H1 (cell line): Measurements from ENCODE around the gene GP9. TPM values are rescaled to one million over a fixed set of nuclear protein-coding genes. Genes with fewer than 3 reads are reported as not detected.

Experiments used
- CTCF ChIA-PET: fragments of 300-600 bp; sonication (Branson Sonifier 250); formaldehyde crosslinking; loops from one replicate; lab custom pipeline; 2021; ENCODE audit not compliant: partially characterized antibody; lab: Charles Lee
- POLR2A ChIA-PET: fragments of 300-600 bp; sonication (Branson Sonifier 250); formaldehyde crosslinking; loops from one replicate; lab custom pipeline; 2021; ENCODE audit warnings: inconsistent platforms; ENCODE audit not compliant: partially characterized antibody; lab: Charles Lee
- DNase-seq, 2 experiments: peaks; one replicate each; pipeline versions ENCODE4 v3.0.0 to v3.0.0-alpha.2; 2010 to 2022; ENCODE audit warnings: low spot score in 2 of 2, low read depth in 1 of 2, mixed read lengths in 1 of 2
- FAIRE-seq: peaks from 2 replicates; lab custom pipeline; 2011; peaks lifted over from hg19 to GRCh38; lab: Jason Lieb, UNC
- H2AFZ ChIP-seq: 2 replicates; pipeline ENCODE4 v1.8.1; 2012; ENCODE audit warnings: low read length, inconsistent platforms
- H2AK5ac ChIP-seq: 2 replicates; pipeline ENCODE4 v1.6.1; 2013; ENCODE audit warnings: low read depth, low read length
- H2BK120ac ChIP-seq: replicated peaks from 2 replicates; pipeline ENCODE3; 2013; ENCODE audit warnings: low read depth, low read length, inconsistent platforms
- H2BK12ac ChIP-seq: 2 replicates; pipeline ENCODE4 v1.6.1; 2013; ENCODE audit warnings: low read depth, low read length
- H2BK15ac ChIP-seq: 2 replicates; pipeline ENCODE4 v1.6.1; 2013; ENCODE audit warnings: low read length
- H2BK20ac ChIP-seq: 2 replicates; pipeline ENCODE4 v1.6.1; 2013; ENCODE audit warnings: low read length
- H2BK5ac ChIP-seq: 2 replicates; pipeline ENCODE4 v1.6.1; 2013; ENCODE audit warnings: low read depth, low read length
- H3K14ac ChIP-seq: 2 replicates; pipeline ENCODE4 v1.6.1; 2013; ENCODE audit warnings: inconsistent platforms; ENCODE audit not compliant: insufficient read length
- H3K18ac ChIP-seq: 2 replicates; pipeline ENCODE4 v1.6.1; 2013; ENCODE audit warnings: low read length; ENCODE audit errors: extremely low read depth
- H3K23ac ChIP-seq: 2 replicates; pipeline ENCODE4 v1.6.1; 2013; ENCODE audit warnings: inconsistent platforms; ENCODE audit not compliant: insufficient read length
- H3K23me2 ChIP-seq: 2 replicates; pipeline ENCODE4 v1.6.1; 2013; ENCODE audit warnings: low read depth, low read length
- H3K27ac ChIP-seq: 2 replicates; pipeline ENCODE4 v1.6.1; 2011; ENCODE audit warnings: low read depth, low read length, inconsistent platforms
- H3K27me3 ChIP-seq, 4 experiments: replicated peaks in 1 of 4; 1 replicate in 1 of 4; 2 replicates in 3 of 4; pipeline versions ENCODE4 v1.6.1 to v1.8.1; 2011 to 2013; ENCODE audit warnings: low read length in 3 of 4, mild to moderate bottlenecking in 3 of 4, inconsistent platforms in 2 of 4, mixed read lengths in 2 of 4, moderate library complexity in 1 of 4; ENCODE audit not compliant: control insufficient read depth in 3 of 4, insufficient read depth in 3 of 4; ENCODE audit errors: extremely low read depth in 1 of 4
- H3K36me3 ChIP-seq, 4 experiments: 2 replicates each; pipeline versions ENCODE4 v1.6.1 to v1.8.1; 2011 to 2013; ENCODE audit warnings: mild to moderate bottlenecking in 4 of 4, low read length in 3 of 4, moderate library complexity in 2 of 4, control low read depth in 1 of 4, inconsistent platforms in 1 of 4; ENCODE audit not compliant: insufficient read depth in 4 of 4, control insufficient read depth in 2 of 4
- H3K4ac ChIP-seq: replicated peaks from 2 replicates; pipeline ENCODE3; 2013; ENCODE audit warnings: low read length, low read depth, mixed read lengths, inconsistent platforms; ENCODE audit not compliant: insufficient read length
- H3K4me1 ChIP-seq, 4 experiments: replicated peaks in 1 of 4; 1 replicate in 1 of 4; 2 replicates in 3 of 4; pipeline versions ENCODE4 v1.6.1 to v1.8.1; 2011 to 2013; ENCODE audit warnings: low read length in 3 of 4, inconsistent platforms in 2 of 4, mixed read lengths in 1 of 4; ENCODE audit not compliant: insufficient read depth in 4 of 4, control insufficient read depth in 3 of 4
- H3K4me2 ChIP-seq, 2 experiments: 2 replicates each; pipeline versions ENCODE4 v1.6.1 to v1.8.1; 2011 to 2013; ENCODE audit warnings: low read depth in 2 of 2, low read length in 2 of 2, control low read depth in 1 of 2, inconsistent platforms in 1 of 2, mild to moderate bottlenecking in 1 of 2; ENCODE audit not compliant: insufficient read depth in 1 of 2
- H3K4me3 ChIP-seq, 4 experiments: fragments of 200-600, 300-600 bp in 1 of 4; sonication (generic), shearing (Covaris generic), sonication (Bioruptor Twin) in 1 of 4; 2 replicates each; pipeline versions ENCODE4 v1.5.1 to v1.8.1; 2011 to 2016; ENCODE audit warnings: low read length in 4 of 4, low read depth in 3 of 4, control low read depth in 2 of 4, inconsistent platforms in 2 of 4, mild to moderate bottlenecking in 2 of 4, mixed read lengths in 1 of 4, moderate library complexity in 1 of 4; ENCODE audit not compliant: insufficient read depth in 2 of 4; ENCODE audit errors: extremely low read depth in 1 of 4
- H3K56ac ChIP-seq: replicated peaks from 2 replicates; pipeline ENCODE3; 2013; ENCODE audit warnings: low read depth, mild to moderate bottlenecking, mixed read lengths, low read length, inconsistent platforms; ENCODE audit not compliant: insufficient read length
- H3K79me1 ChIP-seq: 2 replicates; pipeline ENCODE4 v1.6.1; 2013; ENCODE audit warnings: low read depth, low read length, control low read depth
- H3K79me2 ChIP-seq, 2 experiments: 2 replicates each; pipeline versions ENCODE4 v1.6.1 to v1.8.1; 2012 to 2013; ENCODE audit warnings: low read length in 2 of 2, mild to moderate bottlenecking in 2 of 2, inconsistent platforms in 1 of 2; ENCODE audit not compliant: insufficient read depth in 2 of 2, control insufficient read depth in 1 of 2
- H3K9ac ChIP-seq, 4 experiments: replicated peaks in 1 of 4; 1 replicate in 1 of 4; 2 replicates in 3 of 4; pipeline versions ENCODE4 v1.6.1 to v1.8.1; 2011 to 2013; ENCODE audit warnings: low read depth in 3 of 4, low read length in 3 of 4, control low read depth in 2 of 4, mild to moderate bottlenecking in 2 of 4, moderate library complexity in 2 of 4, inconsistent platforms in 1 of 4; ENCODE audit errors: extremely low read depth in 1 of 4
- H3K9me3 ChIP-seq, 2 experiments: 2 replicates each; pipeline versions ENCODE4 v1.6.1 to v1.8.1; 2012 to 2013; ENCODE audit warnings: mild to moderate bottlenecking in 2 of 2, moderate library complexity in 2 of 2, control low read depth in 1 of 2, inconsistent platforms in 1 of 2, low read depth in 1 of 2, low read length in 1 of 2, mixed read lengths in 1 of 2; ENCODE audit not compliant: insufficient read depth in 2 of 2
- H4K20me1 ChIP-seq, 2 experiments: replicated peaks in 1 of 2; 2 replicates each; pipeline versions ENCODE3 to v1.8.1; 2011 to 2013; ENCODE audit warnings: inconsistent platforms in 2 of 2, low read length in 2 of 2, mild to moderate bottlenecking in 1 of 2; ENCODE audit not compliant: insufficient read depth in 2 of 2, control insufficient read depth in 1 of 2
- H4K5ac ChIP-seq: 2 replicates; pipeline ENCODE4 v1.6.1; 2013; ENCODE audit warnings: low read length, low read depth, mixed read lengths, inconsistent platforms; ENCODE audit not compliant: insufficient read length
- H4K8ac ChIP-seq: 2 replicates; pipeline ENCODE4 v1.8.0; 2013; ENCODE audit warnings: mild to moderate bottlenecking, moderate library complexity, low read length, inconsistent platforms; ENCODE audit not compliant: insufficient read depth; ENCODE audit errors: extremely low read depth
- H4K91ac ChIP-seq: replicated peaks from 2 replicates; pipeline ENCODE3; 2013; ENCODE audit warnings: low read length, mixed read lengths, inconsistent platforms; ENCODE audit not compliant: insufficient read length
- CBX5 ChIP-seq: fragments of 300-800, 300-1000 bp; sonication (generic); IDR thresholded peaks from 2 replicates; pipeline ENCODE4 v1.7.1; 2016; ENCODE audit warnings: antibody characterized with exemption, low read length, low read depth
- EZH2 ChIP-seq: fragments of 200-600 bp; sonication (generic); IDR thresholded peaks from 2 replicates; pipeline ENCODE4 v1.7.1; 2012; ENCODE audit warnings: low read depth, mild to moderate bottlenecking, moderate library complexity, low read length, inconsistent platforms; ENCODE audit not compliant: severe bottlenecking
- GTF2F1 ChIP-seq: IDR thresholded peaks from 2 replicates; pipeline ENCODE4 v1.6.1; 2012; ENCODE audit warnings: low read depth, low read length, improper control_type of control experiment, borderline replicate concordance
- NANOG ChIP-seq: IDR thresholded peaks from 2 replicates; pipeline ENCODE4 v1.6.1; 2011; ENCODE audit warnings: low read length, low read depth, mild to moderate bottlenecking, inconsistent platforms; ENCODE audit not compliant: insufficient read depth, poor library complexity, severe bottlenecking
- POLR2AphosphoS5 ChIP-seq: IDR thresholded peaks from 2 replicates; pipeline ENCODE4 v1.6.1; 2011; ENCODE audit warnings: low read depth, low read length
- SP2 ChIP-seq: IDR thresholded peaks from 2 replicates; pipeline ENCODE4 v1.6.1; 2012; ENCODE audit warnings: mild to moderate bottlenecking, low read length, inconsistent platforms
- SUZ12 ChIP-seq: fragments of 200-600 bp; sonication (generic); IDR thresholded peaks from 2 replicates; pipeline ENCODE4 v1.6.1; 2012; ENCODE audit warnings: mild to moderate bottlenecking, inconsistent platforms, low read length, moderate library complexity, mixed read lengths
- TAF1 ChIP-seq: IDR thresholded peaks from 2 replicates; pipeline ENCODE4 v1.6.1; 2011; ENCODE audit warnings: mild to moderate bottlenecking, low read depth, low read length
- ZNF274 ChIP-seq: IDR thresholded peaks from 2 replicates; pipeline ENCODE4 v1.7.0; 2012; ENCODE audit warnings: low read length, borderline replicate concordance; ENCODE audit errors: extremely low read depth
- WGBS, 2 experiments: shearing (Covaris generic) in 1 of 2; methylation state at CpG; one replicate each; pipeline versions ENCODE4 v1.1.6 to v1.1.7; 2013 to 2015; ENCODE audit warnings: low lambda C conversion rate in 2 of 2, mixed read lengths in 2 of 2, inconsistent platforms in 1 of 2, low coverage in 1 of 2, missing lambda C conversion rate in 1 of 2; ENCODE audit not compliant: insufficient replicate concordance in 2 of 2, insufficient coverage in 1 of 2, insufficient read length in 1 of 2; ENCODE audit errors: extremely low coverage in 1 of 2, missing lambda C conversion rate in 1 of 2; 5-methylcytosine and 5-hydroxymethylcytosine counted together
- polyA plus RNA-seq, 7 experiments: library from polyadenylated mRNA; depleted of rRNA in 3 of 7; stranded (reverse) in 5 of 7; unstranded in 2 of 7; fragments of >200 nt in 5 of 7; fragments of 200-250 nt in 2 of 7; gene quantifications; 1 replicate in 5 of 7; 2 replicates in 1 of 7; 4 replicates in 1 of 7; pipeline versions ENCODE4 v1.2.1 to v1.2.3, GENCODE V29; 2011 to 2013; ENCODE audit warnings: missing spikeins in 2 of 7, mixed read lengths in 2 of 7
- total RNA-seq: library from RNA; stranded (reverse); fragmentation: NEBNext Ultra II Directional; extraction: Animal tissue kit (Norgen Biotek cat#: 25700); gene quantifications from 2 replicates; pipeline ENCODE4 v1.2.1, GENCODE V29; 2021
- TF ChIP-seq, protein P1 (sequence below): IDR thresholded peaks from 2 replicates; pipeline ENCODE4 v1.6.1; 2012; ENCODE audit warnings: inconsistent platforms

GP9 gene
- total and polyA plus RNA-seq, 2 of the 8 experiments (the other 6 are each of a cell fraction or from before 2014, with no cell fraction given): not detected

DNA sequence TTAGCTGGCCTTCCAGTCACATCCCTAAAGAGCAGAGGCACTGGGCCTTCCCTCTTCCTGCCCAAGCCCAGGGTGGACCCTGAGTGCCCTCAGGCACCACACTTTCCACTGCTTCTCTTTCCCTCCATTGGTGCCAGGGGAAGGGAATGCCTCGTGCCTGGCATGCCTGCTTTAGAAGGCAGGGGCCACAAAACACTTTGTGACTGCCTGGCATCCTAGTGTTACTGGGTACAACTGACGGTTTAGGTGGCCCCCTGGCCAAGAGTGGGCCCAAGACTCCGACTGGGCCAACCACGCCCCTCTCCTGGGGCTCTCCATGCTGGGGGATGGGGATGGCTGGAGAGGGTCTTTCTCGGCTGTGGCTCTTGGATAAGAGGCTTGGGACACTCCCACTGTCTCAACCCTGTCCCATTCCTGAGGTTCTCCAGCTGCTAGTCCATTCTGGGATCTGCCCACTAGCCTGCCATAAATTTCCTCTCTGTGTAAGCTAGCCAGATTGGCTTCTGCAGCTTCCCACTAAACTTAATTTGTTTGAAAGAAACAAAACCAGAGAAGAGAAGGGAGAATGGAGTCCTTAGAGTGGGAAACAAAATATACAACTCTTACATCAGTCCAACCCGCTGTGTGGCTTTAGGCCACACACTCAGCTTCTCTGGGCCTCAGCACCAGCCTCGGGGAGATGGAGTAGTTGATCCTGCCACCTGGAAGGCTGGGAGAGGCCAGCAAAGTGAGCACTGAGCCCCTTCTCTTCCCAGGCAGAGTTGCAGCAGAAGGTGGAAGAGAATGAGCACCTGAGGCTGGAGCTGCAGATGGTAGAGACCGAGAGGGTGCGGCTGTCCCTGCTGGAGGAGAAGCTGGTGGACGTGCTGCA, 24.1 kb upstream of the GP9 start:
- H2BK12ac ChIP-seq: no peak overlapping the region
- H2BK15ac ChIP-seq: no peak overlapping the region
- H2BK120ac ChIP-seq: no peak overlapping the region
- no peaks in the 10 kb centered on the region; a peak in 1 of 7 replicates for H3K27me3 ChIP-seq
- no peaks in the 10 kb centered on the region for H3K79me1 ChIP-seq
- H3K14ac ChIP-seq: no peak overlapping the region
- no peak overlapping the region for H4K91ac ChIP-seq
- FAIRE-seq: no peak
- no peak overlapping the region for H4K8ac ChIP-seq
- H3K4me1 ChIP-seq: peaks cover 2 to 15% (median 5%) of the 10 kb centered on the region in 4 experiments; a peak in 6 of 7 replicates
- no peak overlapping the region for H3K23ac ChIP-seq
- H3K9me3 ChIP-seq: no peaks in the 10 kb centered on the region
- H3K23me2 ChIP-seq: no peaks in the 10 kb centered on the region
- no peak overlapping the region for H3K4ac ChIP-seq
- H2AFZ ChIP-seq: no peak overlapping the region
- ChIA-PET POLR2A (interaction anchor here (1.3 kb wide), 1 partner anchor 11 kb away, joined by 3 read pairs; no protein-coding TSS in a partner anchor), CTCF (interaction anchor here (0.6 to 8.4 kb wide), 6 partner anchors 10 to 1426 kb away, joined by 3 to 84 read pairs (median 4); no protein-coding TSS in a partner anchor)
- H3K18ac ChIP-seq: no peak overlapping the region
- no peak overlapping the region for H4K5ac ChIP-seq
- H2AK5ac ChIP-seq: no peak overlapping the region
- H3K27ac ChIP-seq: no peak overlapping the region; the same call in 1 of the 2 replicates
- H3K9ac ChIP-seq: no peak overlapping the region
- H2BK5ac ChIP-seq: no peak overlapping the region
- 86% methylated on average over 9 of the region's 10 CpGs; no CpG with 5 or more reads in 1 of the 2 experiments for WGBS, 2 experiments
- no peaks in the 10 kb centered on the region for H3K79me2 ChIP-seq
- TF ChIP-seq GTF2F1 (no peak), TAF1 (no peak), SUZ12 (no peak), ZNF274 (no peak), SP2 (no peak), EZH2 (no peak), NANOG (no peak), CBX5 (no peak), POLR2AphosphoS5 (no peak)
- TF ChIP-seq, protein P1, sequence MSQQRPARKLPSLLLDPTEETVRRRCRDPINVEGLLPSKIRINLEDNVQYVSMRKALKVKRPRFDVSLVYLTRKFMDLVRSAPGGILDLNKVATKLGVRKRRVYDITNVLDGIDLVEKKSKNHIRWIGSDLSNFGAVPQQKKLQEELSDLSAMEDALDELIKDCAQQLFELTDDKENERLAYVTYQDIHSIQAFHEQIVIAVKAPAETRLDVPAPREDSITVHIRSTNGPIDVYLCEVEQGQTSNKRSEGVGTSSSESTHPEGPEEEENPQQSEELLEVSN: no peak
- H3K36me3 ChIP-seq: no peaks in the 10 kb centered on the region
- H2BK20ac ChIP-seq: no peak overlapping the region; the same call in 1 of the 2 replicates
- H3K56ac ChIP-seq: no peak overlapping the region
- no peaks in the 10 kb centered on the region for H4K20me1 ChIP-seq
- H3K4me3 ChIP-seq: no peak overlapping the region
- no peak for DNase-seq
- no peak overlapping the region for H3K4me2 ChIP-seq
